PC-3 (cell line): ENCODE data around the gene C14orf132. TPM values are rescaled to one million over a fixed set of nuclear protein-coding genes. Genes with fewer than 3 reads are reported as not detected.

Experiments
- ATAC-seq: fragments of 200-7000 bp; cut with Tn5 transposase; 2 replicates; pipeline ENCODE4 v1.9.1; 2020; ENCODE audit warnings: mild to moderate bottlenecking, moderate library complexity
- BruUV-seq: library from RNA; stranded (reverse); fragments of 400-500 nt; replicated peaks from 2 replicates; lab custom pipeline; 2021; lab: Mats Ljungman, UMichigan
- CTCF ChIA-PET: fragments of 300-600 bp; sonication (Branson Sonifier 250); formaldehyde crosslinking; loops from one replicate; lab custom pipeline; 2022; ENCODE audit warnings: antibody characterized with exemption; lab: Charles Lee
- POLR2A ChIA-PET: fragments of 300-600 bp; sonication (Branson Sonifier 250); formaldehyde crosslinking; loops from one replicate; lab custom pipeline; 2022; ENCODE audit warnings: antibody characterized with exemption; ENCODE audit not compliant: unreplicated experiment; lab: Charles Lee
- DNase-seq: peaks from one replicate; pipeline ENCODE4 v3.0.0-alpha.2; 2015
- H2AFZ ChIP-seq: fragments of 300-600 bp; sonication (generic); 2 replicates; pipeline ENCODE4 v1.6.0; 2016; ENCODE audit warnings: antibody characterized with exemption, low read length
- H3F3A ChIP-seq: fragments of 300-600 bp; sonication (generic); one replicate; pipeline ENCODE4 v1.6.0; 2017; ENCODE audit warnings: antibody characterized with exemption, low read length, control low read depth, mild to moderate bottlenecking; ENCODE audit not compliant: unreplicated experiment
- H3K27ac ChIP-seq: fragments of 300-600 bp; sonication (generic); 2 replicates; pipeline ENCODE4 v1.5.1; 2016; ENCODE audit warnings: mild to moderate bottlenecking, low read length
- H3K27me3 ChIP-seq: fragments of 300-600 bp; sonication (generic); 2 replicates; pipeline ENCODE4 v1.6.1; 2016; ENCODE audit warnings: low read length, mixed read lengths
- H3K36me3 ChIP-seq: fragments of 300-600 bp; sonication (generic); 2 replicates; pipeline ENCODE4 v1.6.1; 2016; ENCODE audit warnings: low read depth, mixed run types, low read length, mixed read lengths
- H3K4me1 ChIP-seq: fragments of 300-600 bp; sonication (generic); 2 replicates; pipeline ENCODE4 v1.5.1; 2016; ENCODE audit warnings: low read length; ENCODE audit not compliant: insufficient read depth
- H3K4me2 ChIP-seq: fragments of 300-600 bp; sonication (generic); 2 replicates; pipeline ENCODE4 v1.6.0; 2016; ENCODE audit warnings: low read length
- H3K4me3 ChIP-seq: fragments of 300-600 bp; sonication (generic); 2 replicates; pipeline ENCODE4 v1.5.1; 2016; ENCODE audit warnings: mild to moderate bottlenecking, low read length, mixed read lengths
- H3K79me2 ChIP-seq: fragments of 300-600 bp; sonication (generic); 2 replicates; pipeline ENCODE4 v1.6.1; 2017; ENCODE audit warnings: low read length, mixed read lengths
- H3K9ac ChIP-seq: fragments of 300-600 bp; sonication (generic); 2 replicates; pipeline ENCODE4 v1.6.0; 2016; ENCODE audit warnings: mild to moderate bottlenecking, low read length
- H3K9me2 ChIP-seq: fragments of 300-600 bp; sonication (generic); replicated peaks from 2 replicates; pipeline ENCODE4 v1.6.1; 2016; ENCODE audit warnings: mixed run types, low read length, mixed read lengths
- H3K9me3 ChIP-seq: fragments of 300-600 bp; sonication (generic); 2 replicates; pipeline ENCODE4 v1.6.1; 2016; ENCODE audit warnings: low read length, mixed read lengths
- H4K20me1 ChIP-seq: fragments of 300-600 bp; sonication (generic); 2 replicates; pipeline ENCODE4 v1.6.1; 2016; ENCODE audit warnings: low read length, mixed read lengths
- EZH2 ChIP-seq: fragments of 300-600 bp; sonication (generic); IDR thresholded peaks from one replicate; pipeline ENCODE4 v1.6.1; 2017; ENCODE audit warnings: antibody characterized with exemption, mild to moderate bottlenecking, low read length; ENCODE audit not compliant: unreplicated experiment
- EZH2phosphoT487 ChIP-seq: fragments of 300-600 bp; sonication (generic); IDR thresholded peaks from 2 replicates; pipeline ENCODE4 v1.6.1; 2018; ENCODE audit warnings: mild to moderate bottlenecking, antibody characterized with exemption, low read length, borderline replicate concordance
- intact Hi-C: fragments of 100-400 bp; cut with micrococcal nuclease; formaldehyde crosslinking; loops from 2 replicates; pipeline ENCODE4 v1.9.0; 2023
- total RNA-seq: library from RNA; depleted of rRNA; stranded (reverse); fragments of >200 nt; gene quantifications from 2 replicates; pipeline ENCODE4 v1.2.3, GENCODE V29; 2014
- TF ChIP-seq, protein P1 (sequence below): fragments of 300-600 bp; sonication (generic); conservative IDR thresholded peaks from 2 replicates; pipeline ENCODE4 v1.5.1; 2017; ENCODE audit warnings: antibody characterized with exemption, low read depth, mild to moderate bottlenecking, low read length

The C14orf132 gene
- total RNA-seq, 1 experiment from 2014 or later: not detected

DNA sequence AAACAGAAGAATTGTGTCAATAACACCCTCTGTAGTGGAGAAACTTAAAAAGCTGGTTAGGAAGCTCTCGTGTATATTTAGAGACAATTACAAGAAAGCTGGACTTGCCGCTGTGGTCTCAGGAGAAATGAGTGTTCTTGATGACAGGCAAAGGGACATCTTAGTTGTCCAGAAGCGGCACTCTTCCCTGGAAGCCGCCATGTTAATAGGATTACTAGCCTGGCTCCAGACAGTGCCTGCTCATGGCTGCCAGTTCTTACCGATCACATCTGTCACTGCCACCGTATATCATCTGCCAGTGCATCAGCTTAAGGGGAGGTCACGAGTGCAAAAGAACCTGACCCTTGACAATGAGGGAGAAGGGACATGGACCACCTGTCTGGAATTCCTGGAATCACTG is 48.9 kb downstream of the C14orf132 start:
- H3K79me2 ChIP-seq: no peaks in the 10 kb centered on the region
- BruUV-seq: no TSS peak
- POLR2A ChIA-PET: no interaction called here
- H4K20me1 ChIP-seq: no peaks in the 10 kb centered on the region
- no peaks in the 10 kb centered on the region for H3K9me2 ChIP-seq
- H3K4me1 ChIP-seq: peaks cover 38% of the 10 kb centered on the region
- H3K9ac ChIP-seq: no peak overlapping the region
- TF ChIP-seq EZH2phosphoT487 (no peak), EZH2 (no peak)
- TF ChIP-seq, protein P1, sequence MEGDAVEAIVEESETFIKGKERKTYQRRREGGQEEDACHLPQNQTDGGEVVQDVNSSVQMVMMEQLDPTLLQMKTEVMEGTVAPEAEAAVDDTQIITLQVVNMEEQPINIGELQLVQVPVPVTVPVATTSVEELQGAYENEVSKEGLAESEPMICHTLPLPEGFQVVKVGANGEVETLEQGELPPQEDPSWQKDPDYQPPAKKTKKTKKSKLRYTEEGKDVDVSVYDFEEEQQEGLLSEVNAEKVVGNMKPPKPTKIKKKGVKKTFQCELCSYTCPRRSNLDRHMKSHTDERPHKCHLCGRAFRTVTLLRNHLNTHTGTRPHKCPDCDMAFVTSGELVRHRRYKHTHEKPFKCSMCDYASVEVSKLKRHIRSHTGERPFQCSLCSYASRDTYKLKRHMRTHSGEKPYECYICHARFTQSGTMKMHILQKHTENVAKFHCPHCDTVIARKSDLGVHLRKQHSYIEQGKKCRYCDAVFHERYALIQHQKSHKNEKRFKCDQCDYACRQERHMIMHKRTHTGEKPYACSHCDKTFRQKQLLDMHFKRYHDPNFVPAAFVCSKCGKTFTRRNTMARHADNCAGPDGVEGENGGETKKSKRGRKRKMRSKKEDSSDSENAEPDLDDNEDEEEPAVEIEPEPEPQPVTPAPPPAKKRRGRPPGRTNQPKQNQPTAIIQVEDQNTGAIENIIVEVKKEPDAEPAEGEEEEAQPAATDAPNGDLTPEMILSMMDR: no peak
- no peaks in the 10 kb centered on the region for H3K36me3 ChIP-seq
- 0 out of 2 replicates have a peak, but pooled peaks cover 9% of the 10 kb centered on the region for H3K27me3 ChIP-seq
- ATAC-seq (no peak), DNase-seq (no peak)
- CTCF ChIA-PET: no interaction called here
- no peak overlapping the region for H3K27ac ChIP-seq
- H3K4me3 ChIP-seq: no peak overlapping the region
- H3F3A ChIP-seq: no peaks in the 10 kb centered on the region
- H2AFZ ChIP-seq: no peak overlapping the region
- intact Hi-C loops: no loop called here
- H3K9me3 ChIP-seq: no peaks in the 10 kb centered on the region
- no peak overlapping the region for H3K4me2 ChIP-seq

DNA sequence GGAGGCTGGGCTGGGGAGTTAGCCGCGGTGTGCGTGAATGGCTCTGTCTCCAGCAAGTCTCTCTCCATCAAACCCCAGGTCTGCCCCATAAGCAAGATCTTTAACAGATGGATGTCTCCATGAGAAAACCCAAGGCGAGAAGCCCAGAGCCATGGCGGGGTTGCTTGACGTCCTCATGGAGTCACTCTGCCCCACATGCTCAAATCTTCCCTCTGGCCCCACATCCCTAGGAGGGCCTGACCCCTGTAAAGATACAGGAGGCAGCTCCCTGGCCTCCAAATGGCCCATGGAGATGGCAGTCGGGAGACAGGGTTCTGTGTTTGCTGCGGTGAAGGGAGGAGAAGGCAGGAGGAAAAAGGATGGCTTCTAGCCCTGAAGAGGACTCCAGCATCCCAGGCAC is 49.3 kb downstream of the C14orf132 start:
- ATAC-seq (no peak), DNase-seq (no peak)
- Histone ChIP-seq H3K27me3 (0 out of 2 replicates have a peak, but pooled peaks cover 9% of the 10 kb centered on the region), H3K4me2 (no peak overlapping the region), H3F3A (no peaks in the 10 kb centered on the region), H3K9me2 (no peaks in the 10 kb centered on the region), H3K9ac (no peak overlapping the region), H3K4me1 (peaks cover 38% of the 10 kb centered on the region), H3K36me3 (no peaks in the 10 kb centered on the region), H4K20me1 (no peaks in the 10 kb centered on the region), H3K79me2 (no peaks in the 10 kb centered on the region), H2AFZ (no peak overlapping the region), H3K4me3 (no peak overlapping the region), H3K9me3 (no peaks in the 10 kb centered on the region), H3K27ac (no peak overlapping the region)
- no TSS peak for BruUV-seq
- ChIA-PET POLR2A (no interaction called here), CTCF (no interaction called here)
- TF ChIP-seq EZH2 (no peak), EZH2phosphoT487 (no peak)
- TF ChIP-seq, protein P1: no peak
- intact Hi-C loops: no loop called here

DNA sequence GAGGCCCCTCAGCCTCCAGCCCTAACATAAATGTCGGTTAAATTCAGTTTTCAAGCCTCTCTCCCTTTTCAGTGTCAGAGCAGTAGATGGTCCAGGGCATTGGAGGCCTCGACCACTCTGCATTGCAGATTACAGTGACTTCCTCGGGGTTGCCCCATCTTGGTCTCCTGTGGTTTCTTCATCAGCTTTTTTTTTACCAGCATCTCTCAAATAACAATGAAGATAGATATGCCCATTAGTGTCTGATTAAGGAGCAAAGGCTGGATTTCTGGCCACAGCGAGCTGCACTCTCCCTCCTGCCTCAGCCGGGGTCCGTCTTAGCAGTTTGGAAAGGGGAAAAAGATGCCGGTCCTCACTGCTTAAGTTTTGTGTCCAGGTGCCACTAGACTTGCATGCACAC is 49.7 kb downstream of the C14orf132 start:
- Histone ChIP-seq H2AFZ (no peak overlapping the region), H3K27me3 (0 out of 2 replicates have a peak, but pooled peaks cover 9% of the 10 kb centered on the region), H3K9ac (no peak overlapping the region), H3K4me1 (peaks cover 36% of the 10 kb centered on the region), H3K4me3 (no peak overlapping the region), H3K27ac (no peak overlapping the region), H3K9me2 (no peaks in the 10 kb centered on the region), H3K79me2 (no peaks in the 10 kb centered on the region), H3F3A (no peaks in the 10 kb centered on the region), H3K4me2 (no peak overlapping the region), H3K36me3 (no peaks in the 10 kb centered on the region), H3K9me3 (no peaks in the 10 kb centered on the region), H4K20me1 (no peaks in the 10 kb centered on the region)
- ChIA-PET POLR2A (no interaction called here), CTCF (no interaction called here)
- ATAC-seq (no peak), DNase-seq (no peak)
- no TSS peak for BruUV-seq
- no peak for TF ChIP-seq EZH2phosphoT487
- TF ChIP-seq EZH2: no peak
- TF ChIP-seq, protein P1: no peak
- intact Hi-C loops: no loop called here
